ENCODE results near the gene MYCN. TPM values are rescaled to one million over a fixed set of nuclear protein-coding genes. Genes with fewer than 3 reads are reported as not detected.

MYCN gene
- total and polyA plus RNA-seq, 2 donors (not counting 1 experiment from before 2014, with no cell fraction given): not detected

DNA sequence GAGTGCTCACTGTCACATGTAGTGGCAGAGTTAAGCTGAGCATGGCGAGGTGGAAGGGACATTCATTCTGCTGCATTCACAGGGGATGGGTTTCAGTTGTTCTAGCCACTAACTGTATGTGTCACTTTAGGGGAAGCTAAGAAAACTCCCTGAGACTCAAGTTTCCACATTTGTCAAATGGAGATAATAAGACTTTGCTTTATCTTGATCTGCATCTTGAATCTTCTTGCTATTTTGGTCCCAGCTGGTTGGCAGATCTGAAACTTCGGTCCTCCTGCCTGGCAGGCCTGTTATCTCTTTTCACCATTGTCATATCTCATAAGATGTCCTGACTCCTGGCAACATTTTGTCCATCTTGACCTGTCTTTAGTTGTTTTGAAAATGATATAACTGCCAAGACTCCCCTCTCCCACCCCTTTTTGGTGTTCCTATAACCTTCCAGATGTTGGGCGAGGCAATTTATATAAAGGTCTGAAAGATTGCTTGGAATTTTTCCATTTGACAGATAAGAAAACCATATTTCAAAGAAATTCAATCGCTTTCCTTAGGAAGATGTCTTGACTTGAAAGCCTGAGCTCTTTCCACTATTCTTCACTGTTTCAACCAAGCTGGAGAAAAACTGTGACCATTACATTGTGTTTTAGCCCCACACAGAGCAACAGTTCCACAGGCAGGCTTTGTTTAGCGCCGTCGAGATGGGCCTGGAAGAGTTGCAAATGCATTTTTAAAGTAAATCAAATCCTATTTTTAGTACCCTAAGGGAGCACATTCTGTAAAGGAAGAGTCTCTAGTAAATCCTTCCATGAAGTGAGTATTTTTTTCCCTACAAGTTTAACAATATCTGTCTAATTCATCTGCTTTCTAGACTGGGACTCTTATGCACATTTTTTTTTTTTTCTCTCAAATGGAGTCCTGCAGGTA lies 33.4 kb downstream of the MYCN start:
- no peak overlapping the region for H3K9ac ChIP-seq (ENCODE audit: insufficient read depth, low read length)
- no peak overlapping the region for H3K27ac ChIP-seq (ENCODE audit: insufficient read depth, low read length)
- no peaks in the 10 kb centered on the region for H3K27me3 ChIP-seq (ENCODE audit: control insufficient read depth, insufficient read depth, low read length)
- no peaks in the 10 kb centered on the region for H3K4me1 ChIP-seq (ENCODE audit: control insufficient read depth, extremely low read depth, insufficient read depth, low read length)
- no peak overlapping the region for H3K4me2 ChIP-seq (ENCODE audit: extremely low read depth, insufficient read depth, low read length)
- no peaks in the 10 kb centered on the region for H3K9me3 ChIP-seq (ENCODE audit: control insufficient read depth, insufficient read depth, low read depth, low read length)
- no peaks in the 10 kb centered on the region for H3K79me2 ChIP-seq (ENCODE audit: control insufficient read depth, insufficient read depth, low read length)
- H3K36me3 ChIP-seq (ENCODE audit: control insufficient read depth, insufficient read depth, low read length): no peaks in the 10 kb centered on the region
- no peak for DNase-seq (ENCODE audit: low read depth in 2 of 2)
- TF ChIP-seq, protein P1, sequence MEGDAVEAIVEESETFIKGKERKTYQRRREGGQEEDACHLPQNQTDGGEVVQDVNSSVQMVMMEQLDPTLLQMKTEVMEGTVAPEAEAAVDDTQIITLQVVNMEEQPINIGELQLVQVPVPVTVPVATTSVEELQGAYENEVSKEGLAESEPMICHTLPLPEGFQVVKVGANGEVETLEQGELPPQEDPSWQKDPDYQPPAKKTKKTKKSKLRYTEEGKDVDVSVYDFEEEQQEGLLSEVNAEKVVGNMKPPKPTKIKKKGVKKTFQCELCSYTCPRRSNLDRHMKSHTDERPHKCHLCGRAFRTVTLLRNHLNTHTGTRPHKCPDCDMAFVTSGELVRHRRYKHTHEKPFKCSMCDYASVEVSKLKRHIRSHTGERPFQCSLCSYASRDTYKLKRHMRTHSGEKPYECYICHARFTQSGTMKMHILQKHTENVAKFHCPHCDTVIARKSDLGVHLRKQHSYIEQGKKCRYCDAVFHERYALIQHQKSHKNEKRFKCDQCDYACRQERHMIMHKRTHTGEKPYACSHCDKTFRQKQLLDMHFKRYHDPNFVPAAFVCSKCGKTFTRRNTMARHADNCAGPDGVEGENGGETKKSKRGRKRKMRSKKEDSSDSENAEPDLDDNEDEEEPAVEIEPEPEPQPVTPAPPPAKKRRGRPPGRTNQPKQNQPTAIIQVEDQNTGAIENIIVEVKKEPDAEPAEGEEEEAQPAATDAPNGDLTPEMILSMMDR (conservative IDR thresholded peaks at IDR 0.05 in 1 of 2, IDR thresholded peaks at IDR 0.05 in 1 of 2; ENCODE audit: low read depth in 1 of 2, low read length in 2 of 2): no peak
- no peak for TF ChIP-seq EZH2 (IDR thresholded peaks at IDR 0.05; ENCODE audit: low read length, missing control alignments)
- H4K20me1 ChIP-seq (ENCODE audit: control insufficient read depth, extremely low read depth, insufficient read depth, low read length): no peaks in the 10 kb centered on the region
- H2AFZ ChIP-seq (ENCODE audit: low read length): no peak overlapping the region
- H3K4me3 ChIP-seq (replicated peaks in 1 of 4; ENCODE audit: control extremely low read depth in 1 of 4, insufficient read depth in 1 of 4, low read depth in 3 of 4, low read length in 4 of 4): no peak overlapping the region

DNA sequence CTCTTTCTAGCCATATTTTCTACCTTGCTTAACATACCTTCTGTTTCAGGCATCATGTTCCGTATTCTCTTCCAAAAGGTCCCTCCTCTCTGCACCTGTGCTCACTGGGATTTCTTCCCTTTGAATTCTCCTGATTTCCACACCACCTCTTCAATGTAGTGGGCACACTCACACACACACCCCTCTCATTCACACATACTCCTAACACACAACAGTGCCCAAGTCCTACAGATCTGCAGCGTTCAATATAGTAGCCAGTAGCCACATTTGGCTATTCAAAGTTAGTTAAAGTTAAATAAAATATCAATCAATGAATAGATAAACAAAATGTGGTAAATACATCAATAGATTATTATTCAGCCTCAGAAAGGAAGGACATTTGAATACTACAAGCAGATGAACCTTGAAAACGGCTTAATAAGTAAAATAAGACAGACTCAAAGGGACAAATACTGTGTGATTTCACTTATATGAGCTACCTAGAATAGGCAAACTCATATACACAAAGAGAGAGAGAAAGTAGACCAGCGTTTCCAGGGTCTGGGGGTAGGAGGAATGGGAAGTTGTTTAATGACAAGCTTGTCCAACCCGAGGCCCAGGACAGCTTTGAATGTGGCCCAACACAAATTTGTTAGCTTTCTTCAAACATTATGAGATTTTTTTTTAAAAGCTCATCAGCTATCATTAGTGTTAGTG lies 34.4 kb downstream of the MYCN start:
- Histone ChIP-seq H3K4me1 (ENCODE audit: control insufficient read depth, extremely low read depth, insufficient read depth, low read length) (no peaks in the 10 kb centered on the region), H3K4me2 (ENCODE audit: extremely low read depth, insufficient read depth, low read length) (no peak overlapping the region), H3K36me3 (ENCODE audit: control insufficient read depth, insufficient read depth, low read length) (no peaks in the 10 kb centered on the region), H3K27me3 (ENCODE audit: control insufficient read depth, insufficient read depth, low read length) (no peaks in the 10 kb centered on the region), H3K4me3 (replicated peaks in 1 of 4; ENCODE audit: control extremely low read depth in 1 of 4, insufficient read depth in 1 of 4, low read depth in 3 of 4, low read length in 4 of 4) (no peak overlapping the region), H3K9ac (ENCODE audit: insufficient read depth, low read length) (no peak overlapping the region), H3K79me2 (ENCODE audit: control insufficient read depth, insufficient read depth, low read length) (no peaks in the 10 kb centered on the region), H3K27ac (ENCODE audit: insufficient read depth, low read length) (no peak overlapping the region), H4K20me1 (ENCODE audit: control insufficient read depth, extremely low read depth, insufficient read depth, low read length) (no peaks in the 10 kb centered on the region), H2AFZ (ENCODE audit: low read length) (no peak overlapping the region), H3K9me3 (ENCODE audit: control insufficient read depth, insufficient read depth, low read depth, low read length) (no peaks in the 10 kb centered on the region)
- TF ChIP-seq, protein P1 (conservative IDR thresholded peaks at IDR 0.05 in 1 of 2, IDR thresholded peaks at IDR 0.05 in 1 of 2; ENCODE audit: low read depth in 1 of 2, low read length in 2 of 2): no peak
- no peak for TF ChIP-seq EZH2 (IDR thresholded peaks at IDR 0.05; ENCODE audit: low read length, missing control alignments)
- DNase-seq (ENCODE audit: low read depth in 2 of 2): no peak

DNA sequence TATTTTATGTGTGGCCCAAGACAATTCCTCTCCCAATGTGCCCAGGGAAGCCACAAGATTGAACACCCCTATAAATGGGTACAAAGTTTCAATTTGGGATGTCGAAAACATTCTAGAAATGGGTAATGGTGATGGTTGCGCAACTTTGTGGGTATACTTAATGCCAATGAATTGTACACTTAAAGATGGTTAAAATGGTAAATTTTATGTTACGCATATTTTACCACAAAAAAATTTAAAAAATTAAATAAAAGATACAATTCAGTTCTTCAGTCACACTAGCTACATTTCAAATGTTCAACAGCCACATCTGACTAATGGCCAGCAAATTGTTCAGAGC lies 34.9 kb downstream of the MYCN start:
- no peak overlapping the region for H3K27ac ChIP-seq (ENCODE audit: insufficient read depth, low read length)
- no peaks in the 10 kb centered on the region for H4K20me1 ChIP-seq (ENCODE audit: control insufficient read depth, extremely low read depth, insufficient read depth, low read length)
- TF ChIP-seq EZH2 (IDR thresholded peaks at IDR 0.05; ENCODE audit: low read length, missing control alignments): no peak
- TF ChIP-seq, protein P1 (conservative IDR thresholded peaks at IDR 0.05 in 1 of 2, IDR thresholded peaks at IDR 0.05 in 1 of 2; ENCODE audit: low read depth in 1 of 2, low read length in 2 of 2): no peak
- no peaks in the 10 kb centered on the region for H3K27me3 ChIP-seq (ENCODE audit: control insufficient read depth, insufficient read depth, low read length)
- no peak overlapping the region for H2AFZ ChIP-seq (ENCODE audit: low read length)
- no peak for DNase-seq (ENCODE audit: low read depth in 2 of 2)
- H3K9me3 ChIP-seq (ENCODE audit: control insufficient read depth, insufficient read depth, low read depth, low read length): no peaks in the 10 kb centered on the region
- H3K9ac ChIP-seq (ENCODE audit: insufficient read depth, low read length): no peak overlapping the region
- H3K79me2 ChIP-seq (ENCODE audit: control insufficient read depth, insufficient read depth, low read length): no peaks in the 10 kb centered on the region
- no peaks in the 10 kb centered on the region for H3K4me1 ChIP-seq (ENCODE audit: control insufficient read depth, extremely low read depth, insufficient read depth, low read length)
- H3K4me2 ChIP-seq (ENCODE audit: extremely low read depth, insufficient read depth, low read length): no peak overlapping the region
- no peaks in the 10 kb centered on the region for H3K36me3 ChIP-seq (ENCODE audit: control insufficient read depth, insufficient read depth, low read length)
- H3K4me3 ChIP-seq (replicated peaks in 1 of 4; ENCODE audit: control extremely low read depth in 1 of 4, insufficient read depth in 1 of 4, low read depth in 3 of 4, low read length in 4 of 4): no peak overlapping the region

Data from fibroblast of lung (primary cell).